ENCODE results near the gene TNFRSF8.
"Not testable (repeated sequence)": the region's sequence is repeated elsewhere in the genome, so short reads cannot be mapped to it uniquely, and the experiment has no call there.

The TNFRSF8 gene

GRCh38 chr1:12038356-12039163 lies 24.5 kb upstream of the TNFRSF8 start:
- DNase-seq, result no peak

GRCh38 chr1:12039164-12039525 lies 24.0 kb upstream of the TNFRSF8 start:
- DNase-seq, result no peak

GRCh38 chr1:12039824-12040456 lies 23.2 kb upstream of the TNFRSF8 start:
- DNase-seq, result not testable (repeated sequence)

GRCh38 chr1:12040457-12041051 lies 22.5 kb upstream of the TNFRSF8 start:
- no peak for DNase-seq

- DNase-seq, result peak in 1 of 56 donors; percentile 12
Measured at GRCh38 chr1:12044187-12044877, 18.8 kb upstream of the TNFRSF8 start.

GRCh38 chr1:12046749-12047119 lies 16.4 kb upstream of the TNFRSF8 start:
- no peak for DNase-seq

- no peak for DNase-seq
Measured at GRCh38 chr1:12047120-12047876, 15.8 kb upstream of the TNFRSF8 start.

GRCh38 chr1:12048372-12048771 lies 14.7 kb upstream of the TNFRSF8 start:
- DNase-seq, result peak in 6 of 56 donors; percentile 7 to 17 (median 10)

- no peak for DNase-seq
Measured at GRCh38 chr1:12049616-12050015, 13.5 kb upstream of the TNFRSF8 start.

GRCh38 chr1:12051361-12051760 lies 11.7 kb upstream of the TNFRSF8 start:
- DNase-seq, result no peak

GRCh38 chr1:12052008-12052573 lies 11.0 kb upstream of the TNFRSF8 start:
- peak in 10 of 56 donors; percentile 6 to 47 (median 12) for DNase-seq

GRCh38 chr1:12052997-12053686 lies 10.0 kb upstream of the TNFRSF8 start:
- peak in 31 of 56 donors; percentile 5 to 73 (median 32) for DNase-seq

GRCh38 chr1:12053752-12054548 lies 9.2 kb upstream of the TNFRSF8 start:
- DNase-seq, result no peak

GRCh38 chr1:12055259-12055658 lies 7.8 kb upstream of the TNFRSF8 start:
- DNase-seq, result no peak

- DNase-seq, result no peak
Measured at GRCh38 chr1:12056331-12056841, 6.7 kb upstream of the TNFRSF8 start.

- DNase-seq, result no peak
Measured at GRCh38 chr1:12057382-12057781, 5.7 kb upstream of the TNFRSF8 start.

GRCh38 chr1:12057940-12058687 lies 5.0 kb upstream of the TNFRSF8 start:
- no peak for DNase-seq

- DNase-seq, result no peak
Measured at GRCh38 chr1:12059226-12059625, 3.9 kb upstream of the TNFRSF8 start.

Measured in amygdala (tissue), 56 donors.